Lower leg skin (tissue), 3 donors: ENCODE data around the gene MEGF8.

Experiments
- POLR2A ChIP-seq, 2 donors: fragments of 450-650 bp; IDR thresholded peaks; one replicate each; pipeline ENCODE4 v1.6.1; 2016 to 2017; ENCODE audit warnings: antibody characterized with exemption in 2 of 2, mild to moderate bottlenecking in 1 of 2, moderate library complexity in 1 of 2
- TF ChIP-seq, protein P1 (sequence below), 3 donors: fragments of 450-650 bp; IDR thresholded peaks; one replicate each; pipeline ENCODE4 v1.5.1; 2016; ENCODE audit warnings: antibody characterized with exemption in 3 of 3, mild to moderate bottlenecking in 3 of 3, moderate library complexity in 2 of 3

DNA sequence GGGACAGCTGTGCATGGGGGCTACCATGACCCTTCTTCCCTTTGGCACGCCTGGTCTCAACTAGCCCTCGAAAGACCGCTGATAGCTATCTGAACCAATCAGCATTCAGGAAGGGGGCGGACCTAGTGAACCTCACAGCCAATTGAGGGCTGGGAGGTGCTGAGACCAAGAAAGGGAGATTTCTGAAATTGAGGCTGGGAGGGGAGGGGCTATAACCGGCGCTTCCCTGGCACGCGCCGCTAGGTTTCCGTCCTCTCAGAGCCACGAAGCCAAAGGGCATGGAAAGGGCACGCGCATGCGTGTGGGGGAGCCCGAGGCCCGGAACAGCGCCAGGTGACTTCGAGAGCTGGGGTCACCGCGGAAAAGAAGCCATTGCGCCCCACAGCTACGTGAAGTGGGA is 18.8 kb upstream of the MEGF8 start:
- TF ChIP-seq, protein P1, sequence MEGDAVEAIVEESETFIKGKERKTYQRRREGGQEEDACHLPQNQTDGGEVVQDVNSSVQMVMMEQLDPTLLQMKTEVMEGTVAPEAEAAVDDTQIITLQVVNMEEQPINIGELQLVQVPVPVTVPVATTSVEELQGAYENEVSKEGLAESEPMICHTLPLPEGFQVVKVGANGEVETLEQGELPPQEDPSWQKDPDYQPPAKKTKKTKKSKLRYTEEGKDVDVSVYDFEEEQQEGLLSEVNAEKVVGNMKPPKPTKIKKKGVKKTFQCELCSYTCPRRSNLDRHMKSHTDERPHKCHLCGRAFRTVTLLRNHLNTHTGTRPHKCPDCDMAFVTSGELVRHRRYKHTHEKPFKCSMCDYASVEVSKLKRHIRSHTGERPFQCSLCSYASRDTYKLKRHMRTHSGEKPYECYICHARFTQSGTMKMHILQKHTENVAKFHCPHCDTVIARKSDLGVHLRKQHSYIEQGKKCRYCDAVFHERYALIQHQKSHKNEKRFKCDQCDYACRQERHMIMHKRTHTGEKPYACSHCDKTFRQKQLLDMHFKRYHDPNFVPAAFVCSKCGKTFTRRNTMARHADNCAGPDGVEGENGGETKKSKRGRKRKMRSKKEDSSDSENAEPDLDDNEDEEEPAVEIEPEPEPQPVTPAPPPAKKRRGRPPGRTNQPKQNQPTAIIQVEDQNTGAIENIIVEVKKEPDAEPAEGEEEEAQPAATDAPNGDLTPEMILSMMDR (IDR thresholded peaks at IDR 0.05): no peak
- TF ChIP-seq POLR2A (IDR thresholded peaks at IDR 0.05): no peak
